HEK293 (cell line): ENCODE results near the gene CD59.
"Not testable (repeated sequence)": the region's sequence is repeated elsewhere in the genome, so short reads cannot be mapped to it uniquely, and the experiment has no call there.

Experiments
- CTCF ChIA-PET: fragments of 350-600 bp; formaldehyde crosslinking; extraction: SDS; loops from one replicate; lab custom pipeline; 2021; ENCODE audit warnings: antibody characterized with exemption; lab: Yijun Ruan, JAX
- POLR2A ChIA-PET: fragments of 300-600 bp; formaldehyde crosslinking; extraction: SDS; loops from one replicate; lab custom pipeline; 2020; ENCODE audit warnings: antibody characterized with exemption, inconsistent platforms; lab: Yijun Ruan, JAX
- H3K27ac ChIP-seq: fragments of 200-500 bp; sonication (Bioruptor generic); 2 replicates; pipeline ENCODE4 v1.5.1; 2014; ENCODE audit warnings: low read depth, low read length, control low read depth, inconsistent platforms; ENCODE audit errors: extremely low read depth
- H3K36me3 ChIP-seq, 2 experiments: fragments of 200-500 bp in 1 of 2; sonication (Bioruptor generic) in 1 of 2; 1 replicate in 1 of 2; 2 replicates in 1 of 2; pipeline ENCODE4 v1.5.1; 2014 to 2017; ENCODE audit warnings: inconsistent platforms in 2 of 2, low read length in 2 of 2; ENCODE audit not compliant: control insufficient read depth in 2 of 2, insufficient read depth in 1 of 2
- H3K4me1 ChIP-seq: fragments of 200-500 bp; sonication (Bioruptor generic); 2 replicates; pipeline ENCODE4 v1.5.1; 2014; ENCODE audit warnings: mild to moderate bottlenecking, low read length, inconsistent platforms; ENCODE audit not compliant: control insufficient read depth, insufficient read depth
- H3K4me3 ChIP-seq: 2 replicates; pipeline ENCODE4 v1.5.1; 2011; ENCODE audit warnings: low read depth, mild to moderate bottlenecking, control low read depth, low read length, moderate library complexity
- H3K9me3 ChIP-seq: fragments of 200-500 bp; sonication (Bioruptor generic); 2 replicates; pipeline ENCODE4 v1.5.1; 2014; ENCODE audit warnings: low read depth, low read length, inconsistent platforms; ENCODE audit not compliant: control insufficient read depth, insufficient read depth
- EGR2 ChIP-seq: fragments of 450-650 bp; formaldehyde crosslinking; IDR thresholded peaks from 2 replicates; pipeline ENCODE4 v1.5.1; 2016; ENCODE audit warnings: low read depth, missing biosample characterization, missing genetic modification characterization
- GFI1B ChIP-seq: fragments of 450-650 bp; formaldehyde crosslinking; IDR thresholded peaks from 2 replicates; pipeline ENCODE4 v1.5.1; 2016; ENCODE audit warnings: missing biosample characterization, missing genetic modification characterization
- MYNN ChIP-seq: fragments of 450-650 bp; formaldehyde crosslinking; IDR thresholded peaks from 2 replicates; pipeline ENCODE4 v1.5.1; 2016; ENCODE audit warnings: missing biosample characterization, missing genetic modification characterization, borderline replicate concordance
- MZF1 ChIP-seq: fragments of 450-650 bp; formaldehyde crosslinking; IDR thresholded peaks from 2 replicates; pipeline ENCODE4 v1.5.1; 2017; ENCODE audit warnings: missing biosample characterization, missing genetic modification characterization, borderline replicate concordance
- OSR2 ChIP-seq: fragments of 450-650 bp; formaldehyde crosslinking; IDR thresholded peaks from 2 replicates; pipeline ENCODE4 v1.5.1; 2016; ENCODE audit warnings: missing biosample characterization, missing genetic modification characterization
- REPIN1 ChIP-seq: fragments of 450-650 bp; formaldehyde crosslinking; IDR thresholded peaks from 2 replicates; pipeline ENCODE4 v1.5.1; 2017; ENCODE audit warnings: missing biosample characterization, missing genetic modification characterization, low read depth
- SCRT1 ChIP-seq: fragments of 450-650 bp; formaldehyde crosslinking; IDR thresholded peaks from 2 replicates; pipeline ENCODE4 v1.5.1; 2016; ENCODE audit warnings: missing biosample characterization, missing genetic modification characterization, borderline replicate concordance
- YY1 ChIP-seq: fragments of 450-650 bp; formaldehyde crosslinking; IDR thresholded peaks from 2 replicates; pipeline ENCODE4 v1.5.1; 2018; ENCODE audit warnings: missing biosample characterization, missing genetic modification characterization
- YY2 ChIP-seq: fragments of 450-650 bp; formaldehyde crosslinking; IDR thresholded peaks from 2 replicates; pipeline ENCODE4 v1.5.1; 2016; ENCODE audit warnings: missing biosample characterization, missing genetic modification characterization
- ZBTB1 ChIP-seq: fragments of 450-650 bp; formaldehyde crosslinking; IDR thresholded peaks from 2 replicates; pipeline ENCODE4 v1.5.1; 2016; ENCODE audit warnings: missing biosample characterization, missing genetic modification characterization
- ZBTB48 ChIP-seq: fragments of 450-650 bp; formaldehyde crosslinking; IDR thresholded peaks from 2 replicates; pipeline ENCODE4 v1.5.1; 2016; ENCODE audit warnings: missing biosample characterization, missing genetic modification characterization
- ZFP41 ChIP-seq: fragments of 450-650 bp; formaldehyde crosslinking; IDR thresholded peaks from 2 replicates; pipeline ENCODE4 v1.5.1; 2016; ENCODE audit warnings: missing biosample characterization, missing genetic modification characterization, borderline replicate concordance
- ZNF10 ChIP-seq: fragments of 450-650 bp; formaldehyde crosslinking; IDR thresholded peaks from 2 replicates; pipeline ENCODE4 v1.5.1; 2017; ENCODE audit warnings: missing biosample characterization, missing genetic modification characterization
- ZNF214 ChIP-seq: fragments of 450-650 bp; formaldehyde crosslinking; IDR thresholded peaks from 2 replicates; pipeline ENCODE4 v1.5.1; 2017; ENCODE audit warnings: missing biosample characterization, mild to moderate bottlenecking, missing genetic modification characterization, borderline replicate concordance
- ZNF266 ChIP-seq: fragments of 450-650 bp; formaldehyde crosslinking; IDR thresholded peaks from 2 replicates; pipeline ENCODE4 v1.5.1; 2016; ENCODE audit warnings: missing biosample characterization, missing genetic modification characterization, low read depth
- ZNF514 ChIP-seq: fragments of 450-650 bp; formaldehyde crosslinking; IDR thresholded peaks from 2 replicates; pipeline ENCODE4 v1.5.1; 2016; ENCODE audit warnings: missing biosample characterization, missing genetic modification characterization
- ZNF530 ChIP-seq: fragments of 450-650 bp; formaldehyde crosslinking; IDR thresholded peaks from 2 replicates; pipeline ENCODE4 v1.5.1; 2016; ENCODE audit warnings: low read depth, missing biosample characterization, missing genetic modification characterization
- ZNF664 ChIP-seq: fragments of 450-650 bp; formaldehyde crosslinking; IDR thresholded peaks from 2 replicates; pipeline ENCODE4 v1.5.1; 2016; ENCODE audit warnings: missing biosample characterization, missing genetic modification characterization
- ZNF830 ChIP-seq: fragments of 450-650 bp; IDR thresholded peaks from 2 replicates; pipeline ENCODE4 v1.5.0; 2018; ENCODE audit warnings: missing biosample characterization, missing genetic modification characterization, low read depth, mild to moderate bottlenecking, moderate library complexity
- ZNF837 ChIP-seq: fragments of 450-650 bp; formaldehyde crosslinking; IDR thresholded peaks from 2 replicates; pipeline ENCODE4 v1.5.1; 2016; ENCODE audit warnings: missing biosample characterization, missing genetic modification characterization
- ZSCAN30 ChIP-seq: fragments of 450-650 bp; IDR thresholded peaks from 2 replicates; pipeline ENCODE4 v1.5.1; 2018; ENCODE audit warnings: missing biosample characterization, mild to moderate bottlenecking, missing genetic modification characterization, moderate library complexity
- ZXDB ChIP-seq: fragments of 450-650 bp; formaldehyde crosslinking; IDR thresholded peaks from 2 replicates; pipeline ENCODE4 v1.5.1; 2016; ENCODE audit warnings: missing biosample characterization, missing genetic modification characterization
- TF ChIP-seq, protein P1 (sequence below): fragments of 450-650 bp; formaldehyde crosslinking; IDR thresholded peaks from 2 replicates; pipeline ENCODE4 v1.5.1; 2016; ENCODE audit warnings: missing biosample characterization, missing genetic modification characterization
- TF ChIP-seq, protein P2 (sequence below): fragments of 450-650 bp; formaldehyde crosslinking; IDR thresholded peaks from 2 replicates; pipeline ENCODE4 v1.5.1; 2016; ENCODE audit warnings: missing biosample characterization, missing genetic modification characterization
- TF ChIP-seq, protein P3 (sequence below): fragments of 450-650 bp; formaldehyde crosslinking; IDR thresholded peaks from 2 replicates; pipeline ENCODE4; 2016; ENCODE audit warnings: missing biosample characterization, missing genetic modification characterization
- TF ChIP-seq, protein P4 (sequence below): fragments of 450-650 bp; formaldehyde crosslinking; IDR thresholded peaks from 2 replicates; pipeline ENCODE4 v1.5.1; 2016; ENCODE audit warnings: missing biosample characterization, missing genetic modification characterization

CD59 gene

DNA sequence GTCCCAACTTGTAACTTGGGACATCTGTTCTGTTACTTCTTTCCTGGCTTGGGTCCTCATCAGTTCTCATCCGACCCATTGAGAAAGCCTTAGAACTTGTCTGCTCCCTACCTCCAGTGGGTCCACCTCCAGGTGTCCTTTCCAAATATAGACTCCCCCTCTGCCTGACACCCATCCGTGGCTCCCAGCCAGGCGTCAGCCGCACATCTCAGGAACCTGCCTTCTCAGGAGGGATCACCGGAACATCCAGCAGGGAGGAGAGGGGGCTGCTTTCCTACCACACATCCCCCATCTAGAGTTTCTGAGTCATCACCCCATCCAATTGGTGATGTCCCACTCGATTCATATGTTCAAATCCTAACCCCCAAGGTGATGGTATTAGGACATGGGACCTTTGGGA lies 72.1 kb downstream of the CD59 start (continued):
- TF ChIP-seq, protein P1, sequence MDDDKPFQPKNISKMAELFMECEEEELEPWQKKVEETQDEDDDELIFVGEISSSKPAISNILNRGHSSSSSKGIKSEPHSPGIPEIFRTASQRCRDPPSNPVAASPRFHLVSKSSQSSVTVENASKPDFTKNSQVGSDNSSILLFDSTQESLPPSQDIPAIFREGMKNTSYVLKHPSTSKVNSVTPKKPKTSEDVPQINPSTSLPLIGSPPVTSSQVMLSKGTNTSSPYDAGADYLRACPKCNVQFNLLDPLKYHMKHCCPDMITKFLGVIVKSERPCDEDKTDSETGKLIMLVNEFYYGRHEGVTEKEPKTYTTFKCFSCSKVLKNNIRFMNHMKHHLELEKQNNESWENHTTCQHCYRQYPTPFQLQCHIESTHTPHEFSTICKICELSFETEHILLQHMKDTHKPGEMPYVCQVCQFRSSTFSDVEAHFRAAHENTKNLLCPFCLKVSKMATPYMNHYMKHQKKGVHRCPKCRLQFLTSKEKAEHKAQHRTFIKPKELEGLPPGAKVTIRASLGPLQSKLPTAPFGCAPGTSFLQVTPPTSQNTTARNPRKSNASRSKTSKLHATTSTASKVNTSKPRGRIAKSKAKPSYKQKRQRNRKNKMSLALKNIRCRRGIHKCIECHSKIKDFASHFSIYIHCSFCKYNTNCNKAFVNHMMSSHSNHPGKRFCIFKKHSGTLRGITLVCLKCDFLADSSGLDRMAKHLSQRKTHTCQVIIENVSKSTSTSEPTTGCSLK (tag by site-specific recombination): no peak
- TF ChIP-seq EGR2: no peak

DNA sequence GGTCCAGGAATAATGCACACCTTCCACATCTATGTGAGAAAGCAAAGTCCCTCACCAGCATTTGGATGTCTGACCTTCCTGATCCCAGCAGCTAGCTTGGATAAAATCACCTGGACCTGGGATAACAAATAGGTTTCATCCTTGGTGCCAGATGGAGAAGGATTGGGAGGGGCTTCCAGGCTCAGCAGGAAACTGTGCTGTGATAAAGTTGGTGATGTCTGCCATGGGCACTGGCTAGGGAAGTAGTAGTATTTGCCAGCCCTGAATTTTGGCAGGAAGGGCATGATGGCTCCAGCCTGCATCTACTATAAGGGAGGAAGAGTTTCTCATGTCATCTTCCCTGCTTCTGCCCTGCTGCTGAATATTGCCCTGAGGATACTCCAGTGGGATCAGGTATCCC lies 73.1 kb downstream of the CD59 start:
- CTCF ChIA-PET: interaction anchor here (0.6 kb wide), 1 partner anchor 334 kb away, joined by 3 read pairs; no protein-coding TSS in a partner anchor

DNA sequence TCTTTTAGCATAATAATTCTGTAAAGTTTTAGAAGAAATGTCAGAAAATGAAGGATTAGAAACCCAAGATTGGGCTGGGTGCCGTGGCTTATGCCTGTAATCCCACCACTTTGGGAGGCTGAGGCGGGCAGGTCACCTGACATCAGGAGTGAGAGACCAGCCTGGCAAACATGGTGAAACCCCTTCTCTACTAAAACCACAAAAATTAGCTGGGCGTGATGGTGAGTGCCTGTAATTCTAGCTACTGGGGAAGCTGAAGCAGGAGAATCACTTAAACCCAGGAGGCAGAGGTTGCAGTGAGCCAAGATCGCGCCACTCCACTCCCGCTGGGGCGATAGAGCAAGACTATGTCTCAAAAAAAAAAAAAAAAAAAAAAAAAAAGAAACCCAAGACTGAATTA lies 74.7 kb downstream of the CD59 start:
- H3K27ac ChIP-seq, H3K36me3 ChIP-seq, POLR2A ChIA-PET, H3K4me1 ChIP-seq, H3K4me3 ChIP-seq, H3K9me3 ChIP-seq: not testable (repeated sequence)
- CTCF ChIA-PET: interaction anchor here (0.6 kb wide), 1 partner anchor 11 kb away, joined by 5 read pairs; no protein-coding TSS in a partner anchor
- 0 out of 2 replicates have a peak, but pooled peaks have one; percentile 11 for TF ChIP-seq OSR2

More for the DNA sequence above, 73.1 kb downstream of the CD59 start:
- POLR2A ChIA-PET: no interaction called here
- no peak overlapping the region for H3K27ac ChIP-seq
- TF ChIP-seq ZBTB48 (tag by site-specific recombination): no peak
- no peak for TF ChIP-seq ZNF664 (tag by site-specific recombination)
- TF ChIP-seq YY2 (tag by site-specific recombination): no peak
- no peak for TF ChIP-seq SCRT1 (tag by site-specific recombination)
- no peak for TF ChIP-seq GFI1B (tag by site-specific recombination)
- no peaks in the 10 kb centered on the region for H3K4me1 ChIP-seq
- no peaks in the 10 kb centered on the region for H3K36me3 ChIP-seq
- H3K9me3 ChIP-seq: no peaks in the 10 kb centered on the region
- no peak overlapping the region for H3K4me3 ChIP-seq

DNA sequence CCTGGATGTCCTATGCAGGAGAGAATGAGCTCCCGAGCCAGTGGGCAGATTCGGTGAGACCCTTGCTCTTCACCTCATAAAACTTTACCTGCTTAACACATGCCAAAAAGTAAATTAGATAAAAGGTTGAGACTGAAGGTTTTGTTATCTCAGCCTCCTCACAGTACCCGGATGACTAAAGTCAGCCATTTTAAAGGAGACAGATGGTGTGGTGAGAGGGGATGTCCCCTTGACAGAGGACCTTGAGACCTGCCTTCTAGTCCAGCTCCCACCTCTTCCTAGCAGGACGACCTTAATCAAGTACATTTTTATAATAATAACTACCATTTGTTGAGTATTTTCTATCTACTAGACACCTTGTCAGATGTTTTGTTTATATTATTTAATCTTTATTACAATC lies 75.3 kb downstream of the CD59 start:
- no peak overlapping the region for H3K27ac ChIP-seq
- TF ChIP-seq REPIN1 (no peak), SCRT1 (tag by site-specific recombination) (no peak), YY2 (tag by site-specific recombination) (no peak), YY1 (no peak), ZSCAN30 (tag by site-specific recombination) (no peak), MZF1 (tag by site-specific recombination) (no peak), ZNF214 (no peak), ZNF530 (tag by site-specific recombination) (no peak), ZNF10 (tag by site-specific recombination) (no peak), ZFP41 (no peak), MYNN (tag by site-specific recombination) (no peak), ZXDB (tag by site-specific recombination) (no peak), ZNF266 (tag by site-specific recombination) (no peak), ZNF514 (no peak), ZNF837 (tag by site-specific recombination) (no peak), ZNF830 (tag by site-specific recombination) (no peak), ZBTB1 (tag by site-specific recombination) (no peak)
- TF ChIP-seq, protein P2, sequence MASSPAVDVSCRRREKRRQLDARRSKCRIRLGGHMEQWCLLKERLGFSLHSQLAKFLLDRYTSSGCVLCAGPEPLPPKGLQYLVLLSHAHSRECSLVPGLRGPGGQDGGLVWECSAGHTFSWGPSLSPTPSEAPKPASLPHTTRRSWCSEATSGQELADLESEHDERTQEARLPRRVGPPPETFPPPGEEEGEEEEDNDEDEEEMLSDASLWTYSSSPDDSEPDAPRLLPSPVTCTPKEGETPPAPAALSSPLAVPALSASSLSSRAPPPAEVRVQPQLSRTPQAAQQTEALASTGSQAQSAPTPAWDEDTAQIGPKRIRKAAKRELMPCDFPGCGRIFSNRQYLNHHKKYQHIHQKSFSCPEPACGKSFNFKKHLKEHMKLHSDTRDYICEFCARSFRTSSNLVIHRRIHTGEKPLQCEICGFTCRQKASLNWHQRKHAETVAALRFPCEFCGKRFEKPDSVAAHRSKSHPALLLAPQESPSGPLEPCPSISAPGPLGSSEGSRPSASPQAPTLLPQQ: no peak
- TF ChIP-seq, protein P3, sequence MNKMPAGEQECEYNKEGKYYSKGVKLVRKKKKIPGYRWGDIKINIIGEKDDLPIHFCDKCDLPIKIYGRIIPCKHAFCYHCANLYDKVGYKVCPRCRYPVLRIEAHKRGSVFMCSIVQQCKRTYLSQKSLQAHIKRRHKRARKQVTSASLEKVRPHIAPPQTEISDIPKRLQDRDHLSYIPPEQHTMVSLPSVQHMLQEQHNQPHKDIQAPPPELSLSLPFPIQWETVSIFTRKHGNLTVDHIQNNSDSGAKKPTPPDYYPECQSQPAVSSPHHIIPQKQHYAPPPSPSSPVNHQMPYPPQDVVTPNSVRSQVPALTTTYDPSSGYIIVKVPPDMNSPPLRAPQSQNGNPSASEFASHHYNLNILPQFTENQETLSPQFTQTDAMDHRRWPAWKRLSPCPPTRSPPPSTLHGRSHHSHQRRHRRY (tag by site-specific recombination): no peak
- TF ChIP-seq, protein P4, sequence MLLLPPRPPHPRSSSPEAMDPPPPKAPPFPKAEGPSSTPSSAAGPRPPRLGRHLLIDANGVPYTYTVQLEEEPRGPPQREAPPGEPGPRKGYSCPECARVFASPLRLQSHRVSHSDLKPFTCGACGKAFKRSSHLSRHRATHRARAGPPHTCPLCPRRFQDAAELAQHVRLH (tag by site-specific recombination): no peak
- no peak overlapping the region for H3K4me3 ChIP-seq
- ChIA-PET POLR2A (no interaction called here), CTCF (no interaction called here)
- H3K4me1 ChIP-seq: no peaks in the 10 kb centered on the region
- H3K9me3 ChIP-seq: no peaks in the 10 kb centered on the region
- H3K36me3 ChIP-seq: no peaks in the 10 kb centered on the region
